Mesendoderm (in vitro differentiated cells): ENCODE measurements around the gene FOXP1.

ENCODE experiments used
- DNase-seq: peaks from one replicate; pipeline ENCODE4 v3.0.0; 2013
- H2AK5ac ChIP-seq: 2 replicates; pipeline ENCODE4 v1.6.1; 2013; ENCODE audit warnings: low read length, inconsistent platforms
- H2BK120ac ChIP-seq: 2 replicates; pipeline ENCODE4 v1.6.1; 2013; ENCODE audit warnings: low read depth, mild to moderate bottlenecking, low read length, moderate library complexity, mixed read lengths
- H2BK15ac ChIP-seq: replicated peaks from 2 replicates; pipeline ENCODE4 v1.6.1; 2013; ENCODE audit warnings: low read depth, mild to moderate bottlenecking, moderate library complexity
- H2BK5ac ChIP-seq: 2 replicates; pipeline ENCODE4 v1.6.1; 2013; ENCODE audit warnings: low read length, inconsistent platforms
- H3K18ac ChIP-seq: 2 replicates; pipeline ENCODE4 v1.6.1; 2013; ENCODE audit warnings: mild to moderate bottlenecking, low read length, mixed read lengths
- H3K23ac ChIP-seq: one replicate; pipeline ENCODE4 v1.6.1; 2013; ENCODE audit warnings: low read length
- H3K27ac ChIP-seq: 2 replicates; pipeline ENCODE4 v1.5.1; 2013; ENCODE audit warnings: low read depth, mild to moderate bottlenecking, inconsistent platforms, low read length, moderate library complexity
- H3K27me3 ChIP-seq: 2 replicates; pipeline ENCODE4 v1.6.1; 2013; ENCODE audit warnings: low read length, control low read depth, mild to moderate bottlenecking, inconsistent platforms; ENCODE audit not compliant: insufficient read depth, poor library complexity
- H3K36me3 ChIP-seq: 2 replicates; pipeline ENCODE4 v1.6.1; 2013; ENCODE audit warnings: low read length, inconsistent platforms; ENCODE audit not compliant: control insufficient read depth, insufficient read depth
- H3K4ac ChIP-seq: one replicate; pipeline ENCODE4 v1.6.1; 2013; ENCODE audit warnings: low read depth, mild to moderate bottlenecking, low read length, moderate library complexity
- H3K4me1 ChIP-seq: 2 replicates; pipeline ENCODE4 v1.6.1; 2013; ENCODE audit warnings: low read depth, low read length, inconsistent platforms; ENCODE audit not compliant: control insufficient read depth
- H3K4me2 ChIP-seq: 2 replicates; pipeline ENCODE4 v1.6.1; 2013; ENCODE audit warnings: low read length
- H3K4me3 ChIP-seq: 2 replicates; pipeline ENCODE4 v1.5.1; 2013; ENCODE audit warnings: mild to moderate bottlenecking, low read length
- H3K56ac ChIP-seq: one replicate; pipeline ENCODE4 v1.6.1; 2013; ENCODE audit warnings: low read length
- H3K79me1 ChIP-seq: 2 replicates; pipeline ENCODE4 v1.6.1; 2013; ENCODE audit warnings: low read length, inconsistent platforms
- H3K79me2 ChIP-seq: 2 replicates; pipeline ENCODE4 v1.6.1; 2013; ENCODE audit warnings: mild to moderate bottlenecking, low read length; ENCODE audit not compliant: control insufficient read depth, insufficient read depth
- H3K9ac ChIP-seq: 2 replicates; pipeline ENCODE4 v1.6.1; 2013; ENCODE audit warnings: low read length, inconsistent platforms
- H4K5ac ChIP-seq: one replicate; pipeline ENCODE4 v1.6.1; 2013; ENCODE audit warnings: low read length
- H4K8ac ChIP-seq: one replicate; pipeline ENCODE4 v1.6.1; 2013; ENCODE audit warnings: low read depth, mild to moderate bottlenecking, control low read depth, low read length, moderate library complexity
- WGBS: extraction: QIAGEN DNeasy Blood & Tissue Kit; methylation state at CpG from one replicate; pipeline ENCODE4 v1.1.7; 2013; ENCODE audit warnings: low lambda C conversion rate, missing lambda C conversion rate; ENCODE audit not compliant: insufficient coverage; ENCODE audit errors: extremely low coverage; 5-methylcytosine and 5-hydroxymethylcytosine counted together

The FOXP1 gene

DNA sequence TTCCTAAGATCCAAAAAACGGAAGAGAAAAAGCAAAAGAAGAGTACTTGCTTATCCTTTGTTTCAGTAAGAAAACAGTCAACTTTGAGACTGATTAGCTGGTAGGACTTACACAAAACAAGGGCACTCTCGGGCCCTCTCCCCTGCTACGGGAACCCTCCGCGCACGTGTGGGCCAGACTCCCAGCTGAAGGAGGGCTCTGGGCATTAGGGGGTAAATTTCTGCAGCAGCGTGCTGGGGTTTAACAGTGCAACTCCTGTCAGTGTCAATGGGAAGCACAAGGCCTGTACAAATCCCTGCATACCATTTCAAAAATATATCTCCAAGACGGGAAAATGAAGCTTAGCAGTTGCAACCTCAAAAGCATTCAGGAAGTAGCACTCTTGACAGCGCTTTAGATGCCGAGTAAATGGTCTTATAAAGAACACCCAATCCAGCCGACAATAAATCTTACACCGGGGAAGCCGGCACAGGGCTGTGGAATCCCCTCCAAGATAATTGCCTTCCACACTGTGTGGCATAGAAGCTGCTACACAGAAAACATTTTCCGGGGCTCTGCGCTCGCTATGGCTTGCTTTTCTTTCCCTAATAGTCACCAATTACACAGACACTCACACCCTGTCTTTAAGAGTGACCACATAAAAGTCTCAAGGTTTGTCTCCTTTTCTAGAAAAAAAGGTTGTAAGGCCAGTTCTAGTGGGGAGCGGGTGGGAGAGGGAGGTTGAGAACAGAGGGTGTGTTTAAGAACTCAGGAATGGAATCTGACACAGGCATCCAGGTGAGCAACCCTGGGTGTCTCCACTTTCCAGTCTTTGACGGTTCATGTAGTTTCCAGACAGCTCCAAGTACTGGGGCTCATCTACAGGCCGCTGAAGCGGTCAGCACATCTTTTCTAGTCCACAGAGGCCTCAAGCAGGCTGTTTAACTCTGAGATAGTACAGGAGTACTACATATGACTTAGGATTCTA is 512.7 kb downstream of the FOXP1 start:
- Histone ChIP-seq H3K36me3 (no peaks in the 10 kb centered on the region), H3K79me2 (no peaks in the 10 kb centered on the region), H3K27me3 (no peaks in the 10 kb centered on the region), H2BK120ac (peak overlapping the region; percentile 18), H3K9ac (no peak overlapping the region), H3K56ac (peak overlapping the region; percentile 28), H2AK5ac (no peak overlapping the region), H4K5ac (no peak overlapping the region), H3K4ac (no peak overlapping the region), H3K23ac (no peak overlapping the region), H3K4me3 (no peak overlapping the region), H3K79me1 (no peaks in the 10 kb centered on the region), H3K4me2 (no peak overlapping the region), H3K4me1 (no peaks in the 10 kb centered on the region), H2BK15ac (no peak overlapping the region), H4K8ac (no peak overlapping the region), H3K18ac (peak overlapping the region; percentile 14), H2BK5ac (no peak overlapping the region), H3K27ac (no peak overlapping the region)
- DNase-seq, result no peak
- no CpG with 5 or more reads among the region's 20 CpGs for WGBS

DNA sequence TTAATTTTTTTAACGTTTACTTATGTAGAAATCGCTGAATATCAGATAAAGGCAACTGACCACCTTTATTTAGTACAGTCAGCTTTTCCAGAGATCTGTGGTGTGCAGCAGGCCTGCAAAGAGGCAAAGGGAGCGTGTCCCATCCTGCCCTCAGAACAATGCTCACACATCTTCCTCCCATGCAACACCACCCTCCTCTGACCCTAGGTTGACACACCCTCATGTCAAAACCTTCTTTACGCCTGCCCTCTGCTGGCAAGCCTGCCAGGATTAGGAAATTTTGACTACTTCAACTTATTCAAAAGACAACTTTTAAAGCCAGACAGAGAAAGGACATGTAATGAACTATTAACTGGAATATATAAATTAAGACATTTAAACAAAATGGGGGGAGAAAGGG is 513.7 kb downstream of the FOXP1 start:
- WGBS, result no CpG with 5 or more reads among the region's 4 CpGs
- DNase-seq, result peak; percentile 79

DNA sequence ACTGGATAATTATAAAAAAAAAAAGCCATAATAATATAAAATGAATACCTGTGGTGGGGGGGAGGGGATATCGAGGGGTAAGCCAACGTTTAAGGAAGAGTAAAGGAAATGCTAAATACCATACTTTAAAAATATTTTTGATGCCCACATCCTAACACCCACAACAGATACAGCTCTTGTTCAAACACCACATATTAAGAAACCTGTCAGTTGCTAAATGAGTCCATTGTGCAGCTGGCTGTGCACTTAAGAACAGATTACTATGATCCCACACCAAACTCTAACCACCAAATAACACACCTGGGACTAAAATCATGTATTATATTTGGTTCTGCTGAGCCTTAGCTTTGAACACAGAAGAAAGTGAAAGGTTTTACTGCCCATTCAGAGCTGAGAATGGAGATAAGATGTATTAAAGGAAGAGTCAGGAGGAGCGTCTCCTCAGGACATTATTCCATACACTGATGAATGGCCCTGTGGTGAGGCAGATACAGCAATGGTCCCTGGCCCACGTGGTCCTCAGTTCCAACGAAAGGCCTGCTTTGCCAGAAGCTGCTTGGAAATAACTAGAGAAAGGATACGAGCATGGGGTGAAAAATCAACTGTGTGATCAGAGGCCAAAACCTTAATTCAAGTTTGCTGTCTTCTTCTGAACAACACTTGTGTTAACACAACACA is 515.4 kb downstream of the FOXP1 start:
- Histone ChIP-seq H3K4me2 (no peak overlapping the region), H3K4me1 (no peaks in the 10 kb centered on the region), H3K4ac (no peak overlapping the region), H3K4me3 (no peak overlapping the region), H3K79me2 (no peaks in the 10 kb centered on the region), H3K23ac (no peak overlapping the region), H3K27me3 (no peaks in the 10 kb centered on the region), H2BK15ac (no peak overlapping the region), H2BK120ac (no peak overlapping the region), H3K27ac (no peak overlapping the region), H4K8ac (no peak overlapping the region), H3K79me1 (no peaks in the 10 kb centered on the region), H3K36me3 (no peaks in the 10 kb centered on the region), H3K9ac (no peak overlapping the region), H2BK5ac (no peak overlapping the region), H3K56ac (no peak overlapping the region), H4K5ac (no peak overlapping the region), H2AK5ac (no peak overlapping the region), H3K18ac (no peak overlapping the region)
- no CpG with 5 or more reads among the region's 6 CpGs for WGBS
- no peak for DNase-seq

More for the DNA sequence above, 513.7 kb downstream of the FOXP1 start:
- Histone ChIP-seq H3K4me2 (no peak overlapping the region), H2BK15ac (no peak overlapping the region), H3K79me1 (no peaks in the 10 kb centered on the region), H2AK5ac (no peak overlapping the region), H4K5ac (no peak overlapping the region), H3K23ac (no peak overlapping the region), H3K79me2 (no peaks in the 10 kb centered on the region), H3K9ac (no peak overlapping the region), H3K27me3 (no peaks in the 10 kb centered on the region), H3K4me3 (no peak overlapping the region), H2BK120ac (no peak overlapping the region), H3K4me1 (no peaks in the 10 kb centered on the region), H3K27ac (no peak overlapping the region), H4K8ac (no peak overlapping the region), H3K56ac (no peak overlapping the region), H3K4ac (no peak overlapping the region), H3K36me3 (no peaks in the 10 kb centered on the region), H2BK5ac (no peak overlapping the region), H3K18ac (no peak overlapping the region)

DNA sequence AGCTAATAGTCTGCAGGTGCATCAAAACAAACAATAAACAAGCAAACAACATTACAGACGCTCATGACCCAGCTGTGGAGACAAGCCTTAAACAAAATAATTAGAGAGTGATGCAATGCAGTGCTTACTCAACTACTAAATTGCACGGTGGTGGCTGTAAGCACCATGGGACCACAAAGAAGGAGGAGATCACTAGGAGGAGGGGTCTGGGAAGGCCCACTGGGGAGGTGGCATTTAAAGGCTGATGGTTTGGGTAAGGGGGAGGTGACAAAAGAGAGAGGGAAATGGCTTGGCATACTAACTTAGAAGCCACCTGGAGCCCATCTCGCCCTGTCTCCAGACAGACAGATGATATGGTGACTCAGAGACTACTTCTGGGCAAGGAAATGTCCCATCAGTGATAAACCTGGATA is 516.7 kb downstream of the FOXP1 start:
- Histone ChIP-seq H3K56ac (no peak overlapping the region), H4K5ac (no peak overlapping the region), H2BK15ac (no peak overlapping the region), H3K23ac (no peak overlapping the region), H3K18ac (no peak overlapping the region), H3K36me3 (no peaks in the 10 kb centered on the region), H3K27me3 (no peaks in the 10 kb centered on the region), H3K79me2 (no peaks in the 10 kb centered on the region), H3K4me1 (no peaks in the 10 kb centered on the region), H3K27ac (no peak overlapping the region), H2AK5ac (no peak overlapping the region), H3K79me1 (no peaks in the 10 kb centered on the region), H3K9ac (no peak overlapping the region), H3K4me2 (no peak overlapping the region), H3K4ac (no peak overlapping the region), H2BK5ac (no peak overlapping the region), H3K4me3 (no peak overlapping the region), H2BK120ac (no peak overlapping the region), H4K8ac (no peak overlapping the region)
- DNase-seq, result peak; percentile 68
- no CpG with 5 or more reads among the region's 3 CpGs for WGBS

DNA sequence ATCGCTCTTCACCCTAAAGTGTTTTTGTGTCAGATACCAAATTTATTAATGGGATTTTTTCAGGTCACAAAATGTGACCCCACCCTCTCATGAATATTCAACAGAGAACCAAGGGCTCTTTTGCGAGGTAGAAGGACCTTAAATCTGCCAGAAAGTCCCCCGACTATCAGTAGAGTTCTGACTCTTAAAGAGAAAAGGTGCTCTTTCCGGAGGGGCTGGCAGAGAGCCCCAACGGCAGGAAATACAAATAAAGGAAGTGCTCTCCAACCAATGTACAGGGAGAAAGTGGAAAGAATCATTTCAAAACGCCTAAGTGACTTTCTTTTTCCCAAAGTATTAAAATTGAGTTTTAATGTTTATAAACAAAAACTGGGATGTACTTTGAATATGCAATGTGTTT is 517.2 kb downstream of the FOXP1 start:
- no CpG with 5 or more reads among the region's 6 CpGs for WGBS
- no peak overlapping the region for H4K8ac ChIP-seq
- no peaks in the 10 kb centered on the region for H3K4me1 ChIP-seq

More for the DNA sequence above, 517.2 kb downstream of the FOXP1 start:
- peak; percentile 41 for DNase-seq
- no peak overlapping the region for H3K4ac ChIP-seq
- no peak overlapping the region for H4K5ac ChIP-seq
- H3K27me3 ChIP-seq, result no peaks in the 10 kb centered on the region
- no peak overlapping the region for H3K4me3 ChIP-seq
- no peak overlapping the region for H2AK5ac ChIP-seq
- no peaks in the 10 kb centered on the region for H3K79me1 ChIP-seq
- no peaks in the 10 kb centered on the region for H3K36me3 ChIP-seq
- H3K4me2 ChIP-seq, result peak overlapping the region; percentile 21
- H3K79me2 ChIP-seq, result no peaks in the 10 kb centered on the region
- H3K18ac ChIP-seq, result no peak overlapping the region
- H3K23ac ChIP-seq, result no peak overlapping the region
- no peak overlapping the region for H2BK5ac ChIP-seq
- H3K9ac ChIP-seq, result peak overlapping the region; percentile 12
- no peak overlapping the region for H2BK15ac ChIP-seq
- H3K27ac ChIP-seq, result no peak overlapping the region
- H2BK120ac ChIP-seq, result no peak overlapping the region
- no peak overlapping the region for H3K56ac ChIP-seq
